ENCODE measurements around the gene LILRA6.
"Not testable (repeated sequence)": the region's sequence is repeated elsewhere in the genome, so short reads cannot be mapped to it uniquely, and the experiment has no call there.

Gene LILRA6

GRCh38 chr19:54242646-54243045 lies at the start of gene LILRA6:
Gene LILRA6, minus strand, starts transcription at chr19:54242790.
- DNase-seq = not testable (repeated sequence)

GRCh38 chr19:54289160-54289559 lies 46.6 kb upstream of the LILRA6 start:
- DNase-seq = not testable (repeated sequence)

DNA sequence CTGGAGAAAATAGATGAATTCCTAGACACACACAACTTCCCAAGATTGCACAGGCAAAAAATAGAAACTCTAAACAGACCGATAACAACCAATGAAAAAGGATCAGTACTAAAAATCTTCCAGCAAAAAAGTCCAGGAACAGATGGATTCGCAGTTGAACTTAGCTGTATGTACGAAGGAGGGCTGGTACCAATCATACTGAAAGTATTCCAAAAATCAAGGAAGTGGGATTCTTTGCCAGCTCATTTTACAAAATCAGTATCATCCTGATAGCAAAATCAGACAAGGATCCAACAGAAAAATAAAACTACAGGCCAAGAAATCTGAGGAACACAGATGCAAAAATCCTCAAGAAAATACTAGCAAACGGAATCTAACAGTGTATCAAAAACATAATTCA lies 44.9 kb upstream of the LILRA6 start:
- no peak for DNase-seq

DNA sequence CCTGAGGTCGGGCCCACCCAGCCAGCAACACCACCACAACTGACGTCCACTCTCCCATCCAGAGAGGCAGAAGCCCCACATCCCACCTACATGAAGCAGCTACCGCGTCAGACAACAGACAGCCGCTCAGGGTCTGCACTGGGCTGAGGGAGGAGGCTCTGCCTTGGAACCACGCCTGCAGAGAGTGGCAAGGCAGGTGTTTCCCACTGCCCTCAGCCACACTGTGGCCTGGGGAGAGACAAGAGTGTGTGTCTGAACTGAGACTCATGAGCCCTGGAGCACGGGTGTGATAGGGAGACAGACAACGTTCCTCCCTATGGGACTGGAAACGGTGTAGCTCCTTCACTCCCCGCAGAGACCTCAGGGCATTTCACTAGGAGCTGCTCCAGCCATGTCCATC lies 43.7 kb upstream of the LILRA6 start:
- not testable (repeated sequence) for DNase-seq

DNA sequence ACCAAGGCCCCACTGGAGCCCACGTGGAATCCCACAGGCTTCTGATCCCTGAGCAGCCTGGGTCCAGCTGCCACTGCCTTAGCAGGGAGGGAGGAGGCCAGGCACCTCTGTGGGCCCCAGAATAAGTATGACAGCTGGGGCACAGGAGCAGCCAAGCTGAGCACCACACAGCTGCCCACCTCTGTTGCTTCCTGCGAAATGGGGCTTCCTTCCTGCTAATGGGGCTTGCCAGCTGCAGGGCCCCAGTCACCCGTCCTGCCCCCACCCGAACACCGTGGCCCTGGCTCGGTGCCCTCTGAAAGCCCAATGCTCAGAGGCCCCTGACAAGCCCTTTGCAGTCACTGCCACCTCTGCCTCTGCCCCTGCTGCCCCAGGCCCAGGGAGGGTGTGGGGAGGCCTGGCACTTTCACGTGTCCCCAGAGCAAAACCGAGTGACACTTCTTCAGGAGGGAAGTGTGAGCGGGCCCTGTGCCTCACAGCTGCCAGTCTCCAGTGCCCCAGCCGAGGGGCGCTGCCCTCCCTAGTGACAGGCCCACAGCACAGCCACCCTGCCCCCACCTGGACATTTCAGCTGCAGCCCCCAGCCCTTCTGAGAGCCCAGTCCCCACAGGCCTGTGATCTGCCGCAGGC lies 43.0 kb upstream of the LILRA6 start:
- DNase-seq = not testable (repeated sequence)

GRCh38 chr19:54282686-54283470 lies 40.3 kb upstream of the LILRA6 start:
- no peak for DNase-seq

DNA sequence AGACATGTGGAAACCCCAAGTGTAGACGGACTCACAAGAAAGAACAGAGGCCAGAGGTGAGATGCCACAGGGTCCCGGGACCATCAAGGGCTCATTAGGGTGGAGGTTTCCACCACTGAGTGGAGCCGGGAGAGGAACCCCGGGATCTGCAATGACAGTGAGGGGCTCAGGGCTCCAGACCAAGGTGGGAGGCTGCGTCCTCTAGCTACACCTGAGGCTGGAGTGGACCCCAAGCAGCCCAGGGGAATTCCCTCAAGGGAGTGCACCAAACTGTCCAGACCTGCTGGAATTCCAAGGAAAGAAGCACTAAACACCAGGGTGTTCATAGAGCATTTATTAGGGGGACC lies 39.1 kb upstream of the LILRA6 start:
- DNase-seq = not testable (repeated sequence)

DNA sequence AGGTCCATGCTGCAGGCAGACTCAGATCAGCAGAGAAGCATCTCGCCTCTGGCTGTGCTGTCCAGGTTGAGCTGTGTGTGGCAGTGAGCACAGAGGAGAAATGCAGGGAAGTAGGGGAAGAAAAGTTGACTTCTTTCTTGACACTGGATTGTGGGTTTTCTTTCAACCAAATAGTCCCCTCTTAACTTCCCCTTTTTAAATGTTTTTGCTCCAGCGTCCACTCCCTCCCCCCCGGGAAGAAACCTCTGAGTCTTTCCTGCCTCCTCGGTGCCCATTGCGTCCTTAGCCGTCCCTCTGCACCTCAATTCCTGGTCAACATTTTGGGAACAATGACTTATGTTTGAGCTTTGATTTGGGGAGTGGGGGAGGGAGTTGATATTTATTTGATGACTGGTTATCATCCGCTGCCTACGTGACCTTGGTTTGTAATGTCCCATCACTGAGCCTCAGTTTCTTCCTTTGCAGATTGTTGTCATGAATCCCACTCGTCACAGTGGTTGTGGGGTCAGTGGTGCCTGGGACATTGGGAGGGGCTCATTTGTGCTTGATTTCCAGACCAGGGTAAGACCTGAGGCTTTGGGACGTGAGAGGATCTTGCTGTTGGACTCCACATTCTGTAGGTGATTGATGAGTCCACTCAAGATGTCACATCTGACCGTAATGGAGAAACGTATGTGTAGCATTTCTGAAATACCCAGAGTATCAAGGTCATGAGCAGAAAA lies 38.6 kb upstream of the LILRA6 start, which contains the start of gene LILRB2:
Gene LILRB2 (minus strand): TSS at position 104 of the 722 bp plus-strand sequence. CDS start 614 bp downstream, outside the sequence.
- DNase-seq = no peak

DNA sequence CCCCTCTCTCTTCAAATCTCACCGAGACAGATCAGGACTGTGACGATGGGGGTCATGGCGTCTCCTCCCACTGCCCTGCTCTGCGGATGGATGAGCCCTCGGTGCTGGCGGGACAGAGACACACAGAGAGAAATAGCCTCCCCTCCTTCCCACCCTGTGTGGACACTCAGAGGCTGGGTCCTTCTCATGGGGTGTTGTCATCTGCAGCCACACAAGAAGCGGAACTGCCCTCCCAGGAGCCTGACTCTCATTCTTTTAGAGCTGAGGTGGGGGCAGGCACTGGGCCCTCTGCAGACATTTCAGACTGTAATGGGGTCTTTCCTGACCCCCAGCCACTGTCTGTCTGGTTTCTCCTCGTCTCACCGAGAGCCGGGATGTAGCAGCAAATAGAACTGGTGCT lies 37.9 kb upstream of the LILRA6 start:
- DNase-seq = not testable (repeated sequence)

DNA sequence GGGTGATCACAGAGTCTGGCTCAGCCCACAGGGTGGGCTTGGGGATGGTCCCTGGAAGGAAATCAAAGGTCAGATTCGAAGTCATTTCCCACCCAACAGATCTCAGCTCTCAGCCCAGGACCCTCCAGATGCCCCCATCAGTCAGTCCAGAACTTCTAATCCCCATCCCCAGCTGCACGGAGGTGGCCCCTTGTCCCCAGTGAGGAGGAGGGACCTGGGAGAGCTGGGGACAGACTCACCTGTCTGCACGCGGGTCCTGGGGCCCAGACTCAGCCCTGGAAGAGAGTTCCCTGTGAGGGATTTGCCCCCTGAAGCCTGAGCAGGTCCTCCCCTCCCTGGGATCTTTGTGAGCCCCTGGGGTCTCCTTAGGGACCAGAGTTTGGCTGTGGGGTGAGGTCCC lies 37.4 kb upstream of the LILRA6 start:
- not testable (repeated sequence) for DNase-seq

DNA sequence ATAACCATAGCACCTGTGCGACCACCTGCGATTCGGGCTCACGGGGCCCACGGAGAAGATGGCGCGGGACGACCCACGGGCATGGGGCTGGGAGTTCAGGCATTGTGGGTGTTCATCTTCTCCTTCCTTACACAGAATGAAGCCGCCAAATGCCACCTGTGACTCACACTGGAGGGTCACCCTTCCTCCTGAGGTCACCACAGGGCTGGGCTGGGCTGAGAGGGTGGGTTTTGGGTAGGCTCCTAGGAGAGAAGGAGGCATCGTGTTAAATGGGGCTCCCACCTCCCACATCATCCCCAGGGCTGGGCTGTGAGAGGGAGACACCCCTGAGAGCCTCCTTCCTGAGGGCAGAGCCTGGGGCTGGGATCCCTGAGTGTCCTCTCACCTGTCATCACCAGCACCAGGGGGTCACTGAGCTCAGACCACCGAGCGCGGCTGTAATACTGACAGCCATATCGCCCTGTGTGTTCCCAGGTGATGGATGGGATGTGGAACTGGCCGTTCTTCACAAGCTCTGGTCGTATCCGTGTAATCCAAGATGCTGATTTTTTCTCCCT lies 36.9 kb upstream of the LILRA6 start:
- no peak for DNase-seq

- not testable (repeated sequence) for DNase-seq
These were observed 36.1 kb upstream of the LILRA6 start for GRCh38 chr19:54278571-54279195.

DNA sequence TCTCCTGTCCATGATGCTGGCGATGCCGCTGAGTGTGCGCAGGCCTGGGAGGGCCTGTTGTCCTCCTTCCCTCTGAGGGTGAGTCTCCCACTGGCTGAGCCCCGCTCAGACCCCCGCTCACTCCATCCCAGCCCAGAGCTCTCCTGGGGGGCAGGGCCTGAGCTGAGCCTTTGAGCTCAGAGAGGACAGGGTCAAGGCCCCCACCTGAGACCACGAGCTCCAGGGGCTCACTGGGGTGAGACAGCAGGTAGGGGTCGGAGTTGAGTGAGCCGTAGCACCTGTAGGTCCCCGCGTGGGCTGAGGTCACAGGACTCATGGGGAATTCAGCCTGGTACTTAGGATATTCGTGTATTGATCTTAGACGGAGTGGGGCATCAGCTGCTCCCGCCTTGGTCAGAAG lies 35.5 kb upstream of the LILRA6 start:
- DNase-seq = not testable (repeated sequence)

- not testable (repeated sequence) for DNase-seq
These were observed 34.6 kb upstream of the LILRA6 start for GRCh38 chr19:54277111-54277615.

DNA sequence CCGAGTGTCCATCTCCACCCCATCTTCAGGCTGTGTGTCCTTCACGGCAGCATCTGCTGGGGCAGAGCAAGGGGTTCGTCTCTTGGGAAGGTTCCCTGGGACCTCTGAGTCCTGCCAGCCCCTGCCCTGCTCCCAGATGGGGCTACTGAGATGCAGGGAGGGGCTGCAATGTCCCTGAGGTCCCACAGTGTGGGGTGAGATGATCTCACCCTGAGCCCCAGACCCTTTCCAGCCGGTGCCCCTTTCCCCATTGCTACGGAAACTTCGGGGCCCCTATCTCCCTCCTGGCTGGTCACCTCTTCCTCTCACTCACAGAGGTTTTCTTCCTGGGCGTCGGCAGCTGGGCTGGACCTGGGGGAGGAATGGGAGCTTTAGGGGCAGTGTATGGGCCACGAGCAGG lies 33.4 kb upstream of the LILRA6 start:
- DNase-seq = no peak

DNA sequence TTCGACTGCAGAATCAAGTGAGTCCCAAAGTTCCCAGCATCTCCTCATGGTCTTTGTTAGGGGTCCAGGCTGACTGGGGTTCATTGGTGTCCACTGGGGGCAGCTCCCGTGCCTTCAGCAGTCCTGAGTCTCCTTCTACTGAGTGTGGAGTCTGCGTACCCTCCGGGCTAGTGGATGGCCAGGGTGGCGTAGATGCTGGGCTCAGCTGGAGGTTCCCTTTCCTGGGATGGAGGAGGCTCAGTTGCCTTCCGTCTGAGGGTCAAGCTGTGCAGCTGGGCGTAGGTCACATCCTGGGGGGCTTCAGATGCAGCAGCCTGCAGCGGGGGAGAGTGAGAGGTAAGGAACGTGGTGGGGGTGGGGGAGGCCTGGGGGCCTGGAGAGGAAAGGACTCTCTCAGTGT lies 31.9 kb upstream of the LILRA6 start:
- DNase-seq = not testable (repeated sequence)

DNA sequence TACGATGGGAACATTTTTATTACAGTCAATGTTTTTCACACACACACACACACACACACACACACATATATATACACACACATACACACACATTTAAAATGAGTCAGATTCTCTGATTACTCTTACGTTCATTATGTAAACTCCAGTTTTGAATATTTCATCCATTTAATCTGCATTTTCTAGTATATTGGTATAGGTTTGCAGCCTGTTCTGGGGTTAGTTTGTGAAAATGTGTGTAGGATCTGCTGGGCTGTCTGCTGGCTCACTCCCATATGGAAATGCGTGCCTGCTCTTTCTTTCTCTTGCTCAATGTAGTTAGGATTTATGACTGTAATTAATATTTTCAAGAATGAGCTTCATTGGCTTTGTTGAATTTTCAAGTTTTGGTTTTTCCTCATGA lies 31.2 kb upstream of the LILRA6 start:
- DNase-seq = no peak

- DNase-seq = not testable (repeated sequence)
These were observed 29.6 kb upstream of the LILRA6 start for GRCh38 chr19:54272181-54272580.

DNA sequence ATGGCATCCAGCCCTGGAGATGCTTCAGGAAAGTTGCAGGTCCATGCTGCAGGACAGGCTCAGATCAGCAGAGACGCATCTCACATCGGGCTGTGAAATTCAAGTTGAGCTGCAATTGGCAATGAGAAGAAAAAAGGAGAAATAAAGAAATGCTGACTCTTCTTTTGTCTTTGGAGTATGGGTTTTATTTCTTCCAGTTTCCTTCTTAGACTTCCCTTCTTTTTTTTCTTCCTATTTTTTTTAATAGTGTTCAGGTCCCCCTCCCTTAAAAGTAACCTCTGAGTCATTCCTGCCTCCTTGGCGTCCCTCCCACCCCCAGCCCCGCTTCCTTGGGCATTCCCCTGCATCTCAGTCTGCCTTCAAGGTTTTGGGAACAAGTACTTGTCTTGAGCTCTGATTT lies 29.0 kb upstream of the LILRA6 start:
- DNase-seq = not testable (repeated sequence)

GRCh38 chr19:54271106-54271505 lies 28.5 kb upstream of the LILRA6 start:
- no peak for DNase-seq

GRCh38 chr19:54268936-54269335 lies 26.3 kb upstream of the LILRA6 start:
- DNase-seq = no peak

DNA sequence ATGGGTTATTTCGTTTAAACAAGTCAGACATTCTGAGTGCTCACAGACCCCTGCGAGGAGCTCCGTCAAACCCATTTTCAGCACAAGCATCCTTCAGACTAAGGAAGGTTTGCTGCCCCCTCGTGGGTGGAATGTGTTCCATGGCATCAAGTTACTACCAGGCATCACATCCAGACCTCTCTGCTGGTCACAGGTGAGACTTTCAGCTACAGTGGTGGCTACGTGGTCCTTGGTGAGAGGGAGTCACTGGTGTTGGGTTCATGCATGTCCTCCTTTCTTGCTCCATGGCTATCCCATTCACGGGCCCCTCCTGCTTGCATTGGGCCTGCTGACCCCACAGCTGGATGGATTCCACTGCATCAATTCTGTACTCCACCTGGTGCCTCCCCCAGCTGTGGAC lies 23.5 kb upstream of the LILRA6 start:
- peak; percentile 68 for DNase-seq

DNA sequence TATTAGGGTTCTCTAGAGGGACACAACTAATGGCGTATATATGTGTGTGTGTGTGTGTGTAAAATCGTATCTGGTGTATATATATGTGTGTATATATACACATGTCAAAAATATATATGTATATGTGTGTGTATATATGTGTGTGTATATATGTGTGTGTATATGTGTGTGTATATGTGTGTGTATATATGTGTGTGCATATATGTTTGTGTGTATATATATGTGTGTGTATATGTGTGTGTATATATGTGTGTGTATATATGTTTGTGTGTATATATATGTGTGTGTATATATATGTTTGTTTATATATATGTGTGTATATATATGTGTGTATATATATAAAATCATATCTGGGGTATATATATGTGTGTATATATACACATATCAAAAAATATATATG lies 19.9 kb upstream of the LILRA6 start:
- no peak for DNase-seq

Data from hematopoietic multipotent progenitor cell treated with erythropoietin and hydrocortisone succinate and interleukin-3 and kit ligand, for 8 days (in vitro differentiated cells).